ENCODE measurements around the gene VOPP1. TPM values are rescaled to one million over a fixed set of nuclear protein-coding genes. Genes with fewer than 3 reads are reported as not detected.

VOPP1 gene, protein sequence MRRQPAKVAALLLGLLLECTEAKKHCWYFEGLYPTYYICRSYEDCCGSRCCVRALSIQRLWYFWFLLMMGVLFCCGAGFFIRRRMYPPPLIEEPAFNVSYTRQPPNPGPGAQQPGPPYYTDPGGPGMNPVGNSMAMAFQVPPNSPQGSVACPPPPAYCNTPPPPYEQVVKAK
- total RNA-seq (2021; ENCODE audit: unreplicated experiment) (30.3 TPM), Bru-seq, nascent RNA (percentile 62 among the genes with signal in this experiment), BruChase-seq, experiment 1, labeled RNA remaining after a 6-hour chase (percentile 60 among the genes with signal in this experiment), BruChase-seq, experiment 2, labeled RNA remaining after a 2-hour chase (percentile 56 among the genes with signal in this experiment)
- polyA plus RNA-seq (2012), result 16.6 and 21.3 TPM in 2 replicates
- long read RNA-seq, transcript VOPP1-201 (5 exons, 2,962 nt), result major isoform, 67 of 102 reads
- long read RNA-seq, partial matches to known transcripts, result 6 of 102 reads
- long read RNA-seq, other reads (novel, unspliced or antisense), result 28 of 102 reads

DNA sequence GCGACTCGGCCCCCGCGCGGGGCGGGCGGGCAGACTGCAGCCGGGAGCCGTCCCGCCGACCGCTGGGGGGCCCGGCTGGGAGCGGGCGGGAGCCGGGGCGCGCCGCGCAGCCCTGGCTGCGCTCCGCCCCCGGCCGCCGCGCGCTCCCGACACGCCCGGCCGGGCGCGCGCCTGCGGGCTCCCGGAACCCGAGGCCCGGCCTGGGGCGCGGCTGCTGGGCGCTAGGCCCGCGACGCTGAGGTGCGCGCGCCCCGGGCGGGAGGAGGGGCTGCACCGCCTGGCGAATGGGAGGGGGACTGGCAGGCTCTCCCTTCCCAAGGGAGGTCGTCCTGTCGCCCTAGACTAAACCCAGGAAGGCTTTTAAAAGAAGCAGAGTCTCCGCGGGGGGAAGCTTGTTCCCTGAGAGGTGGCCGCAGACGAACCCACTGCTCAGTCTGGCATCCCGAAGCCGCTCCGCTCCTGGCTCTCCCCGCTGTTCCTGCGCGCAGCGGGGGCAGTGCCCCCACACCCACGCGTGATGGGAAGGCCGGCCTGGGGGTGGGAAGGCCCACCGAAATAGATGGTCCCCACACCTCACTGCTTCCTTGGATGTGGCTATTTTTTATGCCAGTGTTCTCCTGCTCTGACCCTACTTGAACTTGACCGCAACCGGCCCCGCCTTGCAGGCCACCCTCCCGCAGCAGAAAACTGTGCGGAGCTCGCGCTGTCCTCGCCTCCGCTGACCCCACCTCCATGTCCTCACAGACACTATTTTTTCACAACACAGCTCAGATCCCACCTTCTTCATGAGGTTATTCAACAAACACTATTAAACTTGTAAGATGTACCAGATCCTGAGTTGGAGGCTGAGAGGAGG, at the start of gene VOPP1:
Gene VOPP1 (minus strand): TSS at position 125 of the 856 bp plus-strand sequence. CDS start 178 bp downstream, outside the sequence.
- Histone ChIP-seq H3K4me3 (replicated peaks in 1 of 2; ENCODE audit: low read depth in 1 of 2, low read length in 2 of 2) (peak within 1 kb of the TSS; percentile 69 to 87), H3K4me1 (ENCODE audit: control insufficient read depth in 1 of 2, insufficient read depth in 2 of 2, low read length in 2 of 2) (peaks cover 21 to 41% of the 10 kb centered on the region in 2 experiments), H3K27ac (ENCODE audit: low read depth, low read length) (peak within 1 kb of the TSS; percentile 65), H3K79me2 (ENCODE audit: insufficient read depth, low read length) (peaks cover 30% of the 10 kb centered on the region), H3K9me3 (ENCODE audit: control insufficient read depth in 1 of 2, insufficient read depth in 1 of 2, low read depth in 1 of 2, low read length in 2 of 2) (no peaks in the 10 kb centered on the region), H4K20me1 (ENCODE audit: insufficient read depth) (no peaks in the 10 kb centered on the region), H3K36me3 (ENCODE audit: control insufficient read depth in 1 of 2, insufficient read depth in 2 of 2, low read length in 2 of 2) (no peaks in the 10 kb centered on the region), H3K27me3 (ENCODE audit: insufficient read depth, low read length) (no peaks in the 10 kb centered on the region), H3K9ac (ENCODE audit: low read length) (peak within 1 kb of the TSS; percentile 74), H2AFZ (ENCODE audit: low read depth, low read length, poor library complexity, severe bottlenecking) (peak within 1 kb of the TSS; percentile 85), H3K9me2 (ENCODE audit: insufficient read depth) (no peaks in the 10 kb centered on the region), H3K4me2 (ENCODE audit: low read length) (peak within 1 kb of the TSS; percentile 94)
- ChIA-PET POLR2A (no interaction called here), RAD21 (ENCODE audit: low non-redundant PET in 1 of 2, low total read pairs in 2 of 2, uncharacterized antibody in 2 of 2, unreplicated experiment in 2 of 2) (no interaction called here), CTCF (interaction anchor here (2.7 kb wide), 1 partner anchor 21 kb away, joined by 9 read pairs; no protein-coding TSS in a partner anchor)
- no peak for DNase-seq (ENCODE audit: low read depth, low spot score)
- peak; percentile 80 for ATAC-seq
- BruUV-seq (replicated peaks), result no TSS peak
- intact Hi-C loops (cut with micrococcal nuclease), result loop anchor here (5.0 kb wide), 1 partner anchor 205 kb away; the partner anchor contains the start of gene LANCL2
- no peak for TF ChIP-seq CBX3 (IDR thresholded peaks at IDR 0.05; ENCODE audit: low read depth)
- peak; percentile 55 for TF ChIP-seq ZFX (IDR thresholded peaks at IDR 0.05)
- no peak for TF ChIP-seq SP1 (IDR thresholded peaks at IDR 0.05; ENCODE audit: low read depth)

DNA sequence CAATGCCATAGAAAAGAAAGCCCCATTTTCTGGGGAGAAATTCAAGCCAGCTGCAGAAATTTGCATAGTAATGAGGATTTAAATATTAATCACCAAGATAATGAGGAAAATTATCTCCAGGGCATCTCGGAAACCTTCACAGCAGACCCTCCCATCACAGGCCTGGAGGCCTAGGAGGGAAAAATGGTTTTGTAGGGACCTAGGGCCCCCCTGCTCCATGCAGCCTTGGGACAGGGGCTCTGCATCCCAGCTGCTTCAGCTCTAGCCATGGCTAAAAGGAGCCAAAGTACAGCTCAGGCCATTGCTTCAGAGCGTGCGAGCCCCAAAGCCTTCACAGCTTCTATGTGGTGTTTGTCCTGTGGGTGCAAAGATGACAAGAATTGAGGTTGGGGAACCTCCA, 46.6 kb upstream of the VOPP1 start:
- H3K4me1 ChIP-seq (ENCODE audit: control insufficient read depth in 1 of 2, insufficient read depth in 2 of 2, low read length in 2 of 2), result no peaks in the 10 kb centered on the region
- ATAC-seq (no peak), DNase-seq (ENCODE audit: low read depth, low spot score) (no peak)
- H3K4me3 ChIP-seq (replicated peaks in 1 of 2; ENCODE audit: low read depth in 1 of 2, low read length in 2 of 2), result no peak overlapping the region
- intact Hi-C loops (cut with micrococcal nuclease), result no loop called here
- H3K9me3 ChIP-seq (ENCODE audit: control insufficient read depth in 1 of 2, insufficient read depth in 1 of 2, low read depth in 1 of 2, low read length in 2 of 2), result no peaks in the 10 kb centered on the region
- no peaks in the 10 kb centered on the region for H4K20me1 ChIP-seq (ENCODE audit: insufficient read depth)
- H3K4me2 ChIP-seq (ENCODE audit: low read length), result no peak overlapping the region
- H3K36me3 ChIP-seq (ENCODE audit: control insufficient read depth in 1 of 2, insufficient read depth in 2 of 2, low read length in 2 of 2), result no peaks in the 10 kb centered on the region
- RAD21 ChIA-PET (ENCODE audit: low non-redundant PET in 1 of 2, low total read pairs in 2 of 2, uncharacterized antibody in 2 of 2, unreplicated experiment in 2 of 2), result no interaction called here
- H3K9ac ChIP-seq (ENCODE audit: low read length), result no peak overlapping the region
- POLR2A ChIA-PET, result no interaction called here
- CTCF ChIA-PET, result no interaction called here
- no TSS peak for BruUV-seq (replicated peaks)
- no peak overlapping the region for H3K27ac ChIP-seq (ENCODE audit: low read depth, low read length)
- H3K27me3 ChIP-seq (ENCODE audit: insufficient read depth, low read length), result no peaks in the 10 kb centered on the region
- H3K79me2 ChIP-seq (ENCODE audit: insufficient read depth, low read length), result no peaks in the 10 kb centered on the region
- TF ChIP-seq ZNF274 (IDR thresholded peaks at IDR 0.05; ENCODE audit: low read depth, low read length) (no peak), EZH2 (IDR thresholded peaks at IDR 0.05) (no peak), CBX3 (IDR thresholded peaks at IDR 0.05; ENCODE audit: low read depth) (no peak), POLR2AphosphoS5 (IDR thresholded peaks at IDR 0.05; ENCODE audit: low read depth, low read length) (no peak)
- TF ChIP-seq, protein P1, sequence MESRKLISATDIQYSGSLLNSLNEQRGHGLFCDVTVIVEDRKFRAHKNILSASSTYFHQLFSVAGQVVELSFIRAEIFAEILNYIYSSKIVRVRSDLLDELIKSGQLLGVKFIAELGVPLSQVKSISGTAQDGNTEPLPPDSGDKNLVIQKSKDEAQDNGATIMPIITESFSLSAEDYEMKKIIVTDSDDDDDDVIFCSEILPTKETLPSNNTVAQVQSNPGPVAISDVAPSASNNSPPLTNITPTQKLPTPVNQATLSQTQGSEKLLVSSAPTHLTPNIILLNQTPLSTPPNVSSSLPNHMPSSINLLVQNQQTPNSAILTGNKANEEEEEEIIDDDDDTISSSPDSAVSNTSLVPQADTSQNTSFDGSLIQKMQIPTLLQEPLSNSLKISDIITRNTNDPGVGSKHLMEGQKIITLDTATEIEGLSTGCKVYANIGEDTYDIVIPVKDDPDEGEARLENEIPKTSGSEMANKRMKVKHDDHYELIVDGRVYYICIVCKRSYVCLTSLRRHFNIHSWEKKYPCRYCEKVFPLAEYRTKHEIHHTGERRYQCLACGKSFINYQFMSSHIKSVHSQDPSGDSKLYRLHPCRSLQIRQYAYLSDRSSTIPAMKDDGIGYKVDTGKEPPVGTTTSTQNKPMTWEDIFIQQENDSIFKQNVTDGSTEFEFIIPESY (IDR thresholded peaks at IDR 0.05; ENCODE audit: extremely low read depth, insufficient replicate concordance, low read length), result no peak
- TF ChIP-seq, protein P2, sequence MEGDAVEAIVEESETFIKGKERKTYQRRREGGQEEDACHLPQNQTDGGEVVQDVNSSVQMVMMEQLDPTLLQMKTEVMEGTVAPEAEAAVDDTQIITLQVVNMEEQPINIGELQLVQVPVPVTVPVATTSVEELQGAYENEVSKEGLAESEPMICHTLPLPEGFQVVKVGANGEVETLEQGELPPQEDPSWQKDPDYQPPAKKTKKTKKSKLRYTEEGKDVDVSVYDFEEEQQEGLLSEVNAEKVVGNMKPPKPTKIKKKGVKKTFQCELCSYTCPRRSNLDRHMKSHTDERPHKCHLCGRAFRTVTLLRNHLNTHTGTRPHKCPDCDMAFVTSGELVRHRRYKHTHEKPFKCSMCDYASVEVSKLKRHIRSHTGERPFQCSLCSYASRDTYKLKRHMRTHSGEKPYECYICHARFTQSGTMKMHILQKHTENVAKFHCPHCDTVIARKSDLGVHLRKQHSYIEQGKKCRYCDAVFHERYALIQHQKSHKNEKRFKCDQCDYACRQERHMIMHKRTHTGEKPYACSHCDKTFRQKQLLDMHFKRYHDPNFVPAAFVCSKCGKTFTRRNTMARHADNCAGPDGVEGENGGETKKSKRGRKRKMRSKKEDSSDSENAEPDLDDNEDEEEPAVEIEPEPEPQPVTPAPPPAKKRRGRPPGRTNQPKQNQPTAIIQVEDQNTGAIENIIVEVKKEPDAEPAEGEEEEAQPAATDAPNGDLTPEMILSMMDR (IDR thresholded peaks at IDR 0.05 in 2 of 3, conservative IDR thresholded peaks at IDR 0.05 in 1 of 3; ENCODE audit: borderline replicate concordance in 1 of 3, insufficient read depth in 1 of 3, low read depth in 2 of 3, low read length in 2 of 3), result no peak
- H3K9me2 ChIP-seq (ENCODE audit: insufficient read depth), result no peaks in the 10 kb centered on the region
- no peak overlapping the region for H2AFZ ChIP-seq (ENCODE audit: low read depth, low read length, poor library complexity, severe bottlenecking)

Measured in HCT116 (cell line).